NCI-H82 treated with DMSO at 0.1 percent for 48 hours (cell line): Measurements from ENCODE around the gene ZNF398.

Experiments
- DNase-seq: peaks from one replicate; lab custom pipeline; 2025; ENCODE audit not compliant: unreplicated experiment; lab: John Stamatoyannopoulos, UW

The ZNF398 gene

DNA sequence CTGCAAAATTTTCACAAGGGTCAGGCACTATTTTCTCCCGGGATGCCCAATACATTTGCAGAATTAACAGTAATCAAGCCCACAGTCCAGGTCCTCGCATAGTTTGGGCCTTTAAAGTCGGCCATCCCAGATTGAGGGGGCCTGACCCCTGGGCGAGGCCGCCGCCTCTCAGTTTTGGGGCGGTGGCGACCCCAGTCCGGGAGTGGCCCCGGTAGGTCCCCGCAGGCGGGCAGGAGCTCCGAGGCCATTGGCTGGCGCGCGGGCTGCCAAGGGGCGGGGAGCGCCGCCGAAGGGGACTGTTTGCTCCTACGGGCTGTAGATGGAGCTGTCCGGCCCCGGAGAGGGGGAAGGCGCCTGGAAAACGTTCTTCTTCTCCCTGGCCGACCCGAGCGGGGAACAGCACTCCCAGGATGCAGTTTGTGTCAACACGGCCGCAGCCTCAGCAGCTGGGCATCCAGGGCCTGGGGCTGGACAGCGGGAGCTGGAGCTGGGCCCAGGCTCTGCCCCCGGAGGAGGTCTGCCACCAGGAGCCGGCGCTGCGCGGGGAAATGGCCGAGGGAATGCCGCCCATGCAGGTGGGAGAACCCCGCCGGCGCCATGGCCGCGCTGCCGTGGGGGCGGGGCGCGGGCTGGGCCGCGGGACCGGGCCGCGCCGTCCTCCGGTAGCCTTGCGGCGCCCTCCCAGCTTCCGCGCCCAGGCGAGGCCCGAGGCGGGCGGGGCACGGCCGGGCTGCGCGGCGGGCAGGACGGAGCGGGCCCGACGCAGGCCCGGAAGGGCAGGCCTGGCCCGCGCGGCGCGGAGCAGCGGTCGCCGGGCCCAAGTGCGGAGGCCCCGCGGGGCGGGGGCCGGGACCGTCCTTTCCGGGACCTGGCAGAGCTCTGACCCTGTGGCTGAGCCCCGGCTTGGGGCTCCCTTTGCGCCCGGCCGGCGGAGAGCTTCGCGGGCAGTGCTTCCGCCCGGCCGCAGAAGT is 48.2 kb downstream of the ZNF398 start, which contains the start of gene ZNF282:
TSS of gene ZNF282 (plus strand) at position 367 of the 971 bp plus-strand sequence. CDS start at position 411, 44 bp downstream.
- DNase-seq, result peak; percentile 73

DNA sequence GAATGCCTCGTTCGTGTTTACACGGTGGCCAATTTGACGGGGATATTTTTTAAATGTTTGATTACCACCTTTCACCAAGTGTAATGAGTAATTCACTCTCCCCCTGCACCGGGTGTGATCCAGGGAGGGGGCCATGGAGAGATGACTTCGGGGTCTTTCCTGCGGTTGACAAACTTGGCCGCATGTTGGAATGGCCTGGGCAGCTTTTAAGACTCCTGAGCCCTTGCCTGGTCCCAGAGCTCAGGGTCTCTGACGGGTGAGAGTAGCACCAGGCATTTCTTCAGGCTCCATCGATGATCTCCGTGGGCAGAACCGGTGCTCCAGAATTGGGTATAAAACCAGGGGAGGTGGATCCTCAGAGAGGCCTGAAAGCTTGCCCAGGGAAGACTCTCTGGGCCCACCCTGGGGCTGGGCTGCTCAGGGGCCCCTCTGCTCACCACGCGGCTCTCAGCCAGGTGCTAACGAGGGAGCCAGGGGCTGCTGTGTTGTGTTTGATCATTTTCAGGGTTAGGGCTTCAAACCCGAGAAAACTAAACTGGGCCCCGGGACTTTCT is 49.0 kb downstream of the ZNF398 start:
- no peak for DNase-seq

- DNase-seq, result no peak
Observed at GRCh38 chr7:149196705-149197171, 49.5 kb downstream of the ZNF398 start.

- DNase-seq, result no peak
Observed at GRCh38 chr7:149197675-149198074, 50.4 kb downstream of the ZNF398 start.

GRCh38 chr7:149198161-149198816 is 51.0 kb downstream of the ZNF398 start:
- no peak for DNase-seq

GRCh38 chr7:149199234-149199995 is 52.2 kb downstream of the ZNF398 start:
- DNase-seq, result no peak

DNA sequence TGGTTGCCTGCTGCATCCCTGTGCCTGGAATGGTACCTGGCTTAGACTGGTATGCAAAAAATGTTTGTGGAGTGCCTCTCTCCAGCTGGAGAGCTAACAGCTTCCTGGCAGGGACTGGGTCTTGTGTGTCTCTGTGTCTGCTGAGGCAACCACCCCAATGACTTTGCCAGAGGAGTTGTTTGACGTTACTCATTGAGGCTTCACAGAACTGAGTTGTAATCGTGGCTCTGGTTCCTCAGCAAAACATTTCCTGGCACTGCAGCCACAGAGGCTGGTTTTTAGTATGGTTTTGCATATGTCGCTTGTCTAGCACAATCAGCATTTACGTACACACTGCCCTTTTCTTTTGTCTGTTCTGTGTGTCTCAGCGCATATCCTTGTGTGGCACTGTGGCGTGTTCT is 55.6 kb downstream of the ZNF398 start:
- DNase-seq, result no peak

DNA sequence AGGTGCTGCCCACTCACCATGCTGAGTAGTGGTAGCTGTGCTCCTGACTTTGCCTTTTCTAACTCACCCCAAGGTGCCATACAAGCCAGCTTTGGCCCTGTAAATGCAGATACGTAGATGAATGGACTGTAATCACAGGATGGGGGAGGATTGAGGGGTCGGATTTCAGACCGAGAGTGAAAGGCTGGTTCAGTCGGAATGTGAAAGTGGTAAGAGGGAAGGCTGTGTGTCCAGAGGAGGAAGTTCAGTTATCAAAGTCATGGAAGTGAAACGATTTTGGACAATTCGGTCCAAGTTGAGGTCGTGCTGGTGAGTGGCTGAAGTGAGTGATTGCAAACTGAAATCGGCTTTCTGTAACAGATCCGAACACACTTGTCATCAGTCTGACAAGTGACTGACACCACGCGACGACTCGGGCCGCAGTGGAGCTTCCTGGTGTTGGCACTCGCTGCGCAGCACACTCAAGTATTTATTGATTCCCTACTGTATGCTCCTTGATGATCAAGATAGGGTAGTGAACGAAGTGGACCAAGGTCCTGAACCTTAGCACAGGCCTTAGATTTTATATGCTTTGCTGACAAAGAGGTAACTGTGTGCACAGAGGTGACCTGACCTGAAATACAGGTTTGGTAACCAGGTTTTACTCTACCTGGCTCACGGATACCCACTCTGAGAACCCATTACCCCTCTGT is 58.6 kb downstream of the ZNF398 start:
- DNase-seq, result no peak

DNA sequence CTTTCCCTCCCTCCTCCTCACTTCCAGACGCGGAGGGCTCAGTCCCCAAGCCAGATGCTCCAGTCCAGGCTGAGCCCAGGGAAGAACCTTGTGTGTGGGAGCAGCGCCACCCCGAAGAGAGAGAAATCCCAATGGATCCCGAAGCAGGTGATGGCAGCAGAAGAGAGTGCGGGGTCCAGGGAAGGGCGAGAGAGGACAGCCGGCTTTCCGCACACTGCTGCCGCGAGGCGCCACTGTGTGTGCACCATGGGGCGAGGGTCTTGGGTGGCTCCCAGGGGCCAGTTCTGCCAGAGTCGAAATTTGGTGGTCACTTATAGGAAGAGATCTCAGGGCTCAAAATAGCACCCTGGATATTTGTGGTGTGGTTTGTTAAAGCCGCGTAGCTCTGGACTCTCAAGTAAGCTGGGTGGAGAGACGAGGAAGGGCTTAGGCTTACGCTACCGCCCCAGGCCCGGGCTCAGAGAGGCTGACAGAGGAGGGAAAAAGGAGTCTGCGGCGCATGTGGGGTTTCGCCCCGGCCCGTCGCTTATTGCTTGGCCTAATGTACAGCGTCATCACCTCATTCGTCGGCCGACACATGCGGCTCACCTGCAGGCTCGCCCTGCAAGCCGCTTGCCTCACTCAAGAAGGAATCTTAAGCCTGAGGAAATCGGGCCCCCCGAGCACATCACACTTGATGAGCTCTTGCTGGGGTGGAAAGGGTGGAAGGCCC is 60.2 kb downstream of the ZNF398 start:
- DNase-seq, result no peak

DNA sequence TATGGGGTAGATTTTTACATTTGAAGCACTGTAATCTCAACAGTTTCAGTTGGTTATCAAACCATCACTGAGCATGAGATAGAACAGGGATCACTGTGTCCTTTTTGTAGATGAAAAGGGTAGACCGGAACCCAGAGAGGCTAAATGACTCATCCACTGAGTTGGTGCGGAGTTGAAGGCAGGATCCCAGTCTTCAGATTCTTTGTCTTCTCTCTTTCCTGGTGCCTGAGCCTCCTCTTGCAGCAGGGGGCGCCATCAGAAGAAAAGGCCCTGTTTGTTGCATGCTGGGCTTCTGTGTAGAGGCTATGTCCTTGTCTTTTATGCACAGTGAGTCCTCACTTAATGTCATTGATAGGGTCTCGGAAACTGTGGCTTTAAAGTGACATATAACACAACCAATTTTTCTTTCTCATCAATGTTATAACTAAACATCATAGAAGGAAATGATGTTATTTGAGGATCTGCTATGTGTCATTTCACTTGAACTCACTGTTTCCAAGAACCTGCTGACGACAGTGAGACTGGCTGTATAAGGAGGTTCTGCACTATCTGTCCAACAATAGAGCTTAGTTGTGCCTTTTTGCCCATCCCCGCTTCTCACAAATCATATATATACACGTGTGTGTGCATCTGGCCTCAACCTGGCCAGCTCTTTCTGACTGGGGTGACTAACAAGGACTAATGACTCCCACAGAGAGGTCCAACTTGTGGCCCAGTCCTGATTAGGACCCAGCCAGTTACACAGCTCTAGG is 62.4 kb downstream of the ZNF398 start:
- no peak for DNase-seq

GRCh38 chr7:149210551-149210950 is 63.3 kb downstream of the ZNF398 start:
- DNase-seq, result no peak

GRCh38 chr7:149214020-149214720 is 66.9 kb downstream of the ZNF398 start:
- DNase-seq, result no peak

DNA sequence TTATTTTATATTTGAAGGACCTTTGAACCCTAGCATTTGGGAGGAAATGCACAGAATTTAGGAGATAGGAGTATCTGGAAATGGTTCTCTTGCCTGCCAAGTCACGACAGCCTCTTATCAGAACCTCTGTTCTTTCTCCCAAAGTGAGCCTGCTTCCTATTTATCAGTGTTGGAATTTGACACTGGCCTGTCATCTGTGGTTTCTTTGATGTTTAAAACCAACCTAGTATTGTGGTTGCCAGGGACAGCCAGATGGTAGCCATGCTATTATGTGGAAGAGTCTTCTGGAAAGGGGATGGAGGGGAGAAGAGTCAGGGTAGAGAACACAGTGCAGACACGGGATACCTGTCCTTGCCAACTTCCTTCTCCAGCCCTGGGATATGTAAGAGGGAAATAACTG is 69.1 kb downstream of the ZNF398 start:
- no peak for DNase-seq

DNA sequence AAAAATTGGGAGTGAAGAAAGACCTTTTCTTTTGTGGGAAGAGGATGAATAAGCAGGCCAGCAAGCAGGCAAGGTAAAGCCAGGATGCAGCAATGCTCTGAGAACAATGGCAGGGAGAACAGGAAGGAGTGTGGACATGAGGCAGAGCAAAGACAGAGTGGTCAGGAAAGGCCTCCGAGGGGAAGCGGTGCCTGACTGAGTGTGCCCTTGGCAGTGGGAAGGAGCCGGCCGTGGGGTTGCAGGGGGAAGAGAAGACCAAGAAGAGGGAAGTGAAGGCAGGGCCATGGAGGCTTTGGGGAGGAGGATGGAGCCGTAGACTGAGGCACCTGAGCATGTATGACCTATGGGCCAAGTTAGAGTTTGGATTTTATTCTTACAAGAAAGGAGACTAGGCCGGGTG is 70.3 kb downstream of the ZNF398 start:
- DNase-seq, result no peak

GRCh38 chr7:149218469-149219420 is 71.5 kb downstream of the ZNF398 start:
- DNase-seq, result no peak

GRCh38 chr7:149220534-149220933 is 73.3 kb downstream of the ZNF398 start:
- no peak for DNase-seq

- no peak for DNase-seq
Observed at GRCh38 chr7:149223176-149223575, 75.9 kb downstream of the ZNF398 start.
